Uterus (tissue), 2 donors: Measurements from ENCODE around the gene GJB2.

Source experiments
- CTCF ChIP-seq, 4 experiments: fragments of 200-600 bp in 2 of 4; fragments of 450-650 bp in 2 of 4; sonication (generic) in 2 of 4; IDR thresholded peaks; one replicate each; pipeline ENCODE4 v1.5.1; 2016 to 2019; ENCODE audit warnings: antibody characterized with exemption in 4 of 4, mild to moderate bottlenecking in 2 of 4, moderate library complexity in 1 of 4
- POLR2A ChIP-seq, 2 donors: fragments of 450-650 bp; IDR thresholded peaks; one replicate each; pipeline ENCODE4 v1.6.1; 2016; ENCODE audit warnings: antibody characterized with exemption in 2 of 2, mild to moderate bottlenecking in 1 of 2, moderate library complexity in 1 of 2

DNA sequence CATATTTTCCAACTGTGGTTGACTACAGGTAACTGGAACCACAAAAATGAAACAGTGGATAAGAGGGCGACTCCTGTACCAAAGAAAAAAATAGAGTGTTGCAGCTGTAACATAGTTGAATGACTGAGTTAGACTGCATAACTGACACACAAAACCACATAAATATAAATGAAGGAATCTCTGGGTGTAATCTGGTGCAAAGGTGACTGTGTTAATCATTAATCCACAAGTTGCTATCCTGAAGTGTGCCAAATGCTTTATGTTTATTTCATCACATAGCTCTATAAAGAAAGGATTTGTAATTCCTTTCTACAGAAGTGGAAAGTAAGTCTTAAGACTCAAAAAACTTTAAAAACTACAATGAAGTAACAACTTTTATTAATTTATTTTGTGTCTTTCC lies 6.0 kb upstream of the GJB2 start:
- TF ChIP-seq CTCF (IDR thresholded peaks at IDR 0.05) (no peak), POLR2A (IDR thresholded peaks at IDR 0.05) (no peak)
